Caco-2 (cell line): ENCODE results near the gene PRKAA1. TPM values are rescaled to one million over a fixed set of nuclear protein-coding genes. Genes with fewer than 3 reads are reported as not detected.

Experiments used
- BruUV-seq: library from RNA; stranded (reverse); fragments of 400-500 nt; replicated peaks from 2 replicates; lab custom pipeline; 2021; lab: Mats Ljungman, UMichigan
- CTCF ChIA-PET: fragments of 300-600 bp; sonication (Branson Sonifier 250); formaldehyde crosslinking; loops from one replicate; lab custom pipeline; 2022; ENCODE audit warnings: antibody characterized with exemption; lab: Charles Lee
- POLR2A ChIA-PET: fragments of 300-600 bp; sonication (Branson Sonifier 250); formaldehyde crosslinking; loops from one replicate; lab custom pipeline; 2022; ENCODE audit warnings: antibody characterized with exemption; lab: Charles Lee
- DNase-seq, 2 experiments: peaks; one replicate each; pipeline versions ENCODE4 v3.0.0 to v3.0.0-alpha.2; 2020 to 2022
- H3K27me3 ChIP-seq: replicated peaks from 2 replicates; pipeline ENCODE4 v1.6.0; 2011; ENCODE audit warnings: low read length; ENCODE audit not compliant: control insufficient read depth, insufficient read depth
- H3K36me3 ChIP-seq: 2 replicates; pipeline ENCODE4 v1.5.1; 2011; ENCODE audit warnings: low read length; ENCODE audit not compliant: control insufficient read depth, insufficient read depth
- H3K4me1 ChIP-seq: fragments of 250-450 bp; sonication (Bioruptor Pico); 2 replicates; pipeline ENCODE4 v1.5.1; 2020; ENCODE audit warnings: mild to moderate bottlenecking
- H3K4me3 ChIP-seq: 2 replicates; pipeline ENCODE4 v1.5.1; 2011; ENCODE audit warnings: low read depth, mild to moderate bottlenecking, control low read depth, low read length
- H3K9me3 ChIP-seq: fragments of 250-450 bp; sonication (Bioruptor Pico); 2 replicates; pipeline ENCODE4 v1.5.1; 2020; ENCODE audit warnings: mild to moderate bottlenecking, moderate library complexity
- H3K27ac Mint-ChIP-seq: one replicate; pipeline ENCODE4 v1.8.0; 2022; ENCODE audit warnings: mixed read lengths; ENCODE audit not compliant: unreplicated experiment
- H3K27me3 Mint-ChIP-seq: one replicate; pipeline ENCODE4 v1.8.0; 2022; ENCODE audit warnings: mixed read lengths; ENCODE audit not compliant: insufficient read depth, unreplicated experiment
- H3K36me3 Mint-ChIP-seq: one replicate; pipeline ENCODE4 v1.8.0; 2022; ENCODE audit warnings: mild to moderate bottlenecking, mixed read lengths; ENCODE audit not compliant: insufficient read depth, unreplicated experiment
- H3K4me1 Mint-ChIP-seq: one replicate; pipeline ENCODE4 v1.8.0; 2022; ENCODE audit warnings: low read depth, mixed read lengths; ENCODE audit not compliant: unreplicated experiment
- H3K4me3 Mint-ChIP-seq: one replicate; pipeline ENCODE4 v1.8.0; 2022; ENCODE audit warnings: mild to moderate bottlenecking, moderate library complexity, mixed read lengths; ENCODE audit not compliant: unreplicated experiment
- H3K9me3 Mint-ChIP-seq: one replicate; pipeline ENCODE4 v1.8.0; 2022; ENCODE audit warnings: mixed read lengths; ENCODE audit not compliant: unreplicated experiment
- intact Hi-C: fragments of 100-400 bp; cut with micrococcal nuclease; formaldehyde crosslinking; loops from one replicate; pipeline ENCODE4 v1.10.0; 2022; ENCODE audit not compliant: unreplicated experiment
- total RNA-seq: library from RNA; stranded (reverse); gene quantifications from 2 replicates; pipeline ENCODE4 v1.2.3, GENCODE V29; 2022
- TF ChIP-seq, protein P1 (sequence below), 2 experiments: fragments of 200-600 bp in 1 of 2; IDR thresholded peaks; 1 replicate in 1 of 2; 2 replicates in 1 of 2; pipeline versions ENCODE4 v1.5.1 to v1.8.0; 2011 to 2022; ENCODE audit warnings: antibody characterized with exemption in 1 of 2, control low read depth in 1 of 2, inconsistent platforms in 1 of 2, low read depth in 1 of 2, low read length in 1 of 2, mild to moderate bottlenecking in 1 of 2, moderate library complexity in 1 of 2; ENCODE audit not compliant: insufficient read depth in 1 of 2, severe bottlenecking in 1 of 2, unreplicated experiment in 1 of 2

PRKAA1 gene
- total RNA-seq, 1 experiment from 2014 or later: 64.6 TPM

DNA sequence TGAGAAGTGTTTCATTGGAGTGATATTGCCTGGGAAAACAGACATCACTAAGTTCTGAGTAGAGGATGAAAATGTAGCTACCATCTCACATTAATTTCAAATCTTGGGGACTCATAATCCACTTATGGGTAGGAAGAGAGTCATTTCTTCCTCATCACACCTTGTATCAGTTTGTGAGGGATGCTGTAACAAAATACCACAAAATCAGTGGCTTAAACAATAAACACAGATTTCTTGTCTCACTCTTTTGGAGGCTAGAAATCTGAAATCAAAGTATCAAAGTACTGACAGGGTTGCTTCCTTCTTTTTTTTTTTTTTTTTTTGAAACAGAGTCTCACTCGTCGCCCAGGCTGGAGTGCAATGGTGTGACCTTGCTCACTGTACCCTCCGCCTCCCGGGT, 46.4 kb upstream of the PRKAA1 start:
- H3K9me3 Mint-ChIP-seq: no peaks in the 10 kb centered on the region
- no peaks in the 10 kb centered on the region for H3K36me3 Mint-ChIP-seq
- Histone ChIP-seq H3K27me3 (no peaks in the 10 kb centered on the region), H3K4me1 (peaks cover 3% of the 10 kb centered on the region; the same call in 1 of the 2 replicates), H3K4me3 (no peak overlapping the region), H3K9me3 (no peaks in the 10 kb centered on the region), H3K36me3 (no peaks in the 10 kb centered on the region)
- no peak overlapping the region for H3K4me3 Mint-ChIP-seq
- H3K27me3 Mint-ChIP-seq: peaks cover 2% of the 10 kb centered on the region
- POLR2A ChIA-PET: no interaction called here
- no peak for DNase-seq
- no peak overlapping the region for H3K27ac Mint-ChIP-seq
- TF ChIP-seq, protein P1, sequence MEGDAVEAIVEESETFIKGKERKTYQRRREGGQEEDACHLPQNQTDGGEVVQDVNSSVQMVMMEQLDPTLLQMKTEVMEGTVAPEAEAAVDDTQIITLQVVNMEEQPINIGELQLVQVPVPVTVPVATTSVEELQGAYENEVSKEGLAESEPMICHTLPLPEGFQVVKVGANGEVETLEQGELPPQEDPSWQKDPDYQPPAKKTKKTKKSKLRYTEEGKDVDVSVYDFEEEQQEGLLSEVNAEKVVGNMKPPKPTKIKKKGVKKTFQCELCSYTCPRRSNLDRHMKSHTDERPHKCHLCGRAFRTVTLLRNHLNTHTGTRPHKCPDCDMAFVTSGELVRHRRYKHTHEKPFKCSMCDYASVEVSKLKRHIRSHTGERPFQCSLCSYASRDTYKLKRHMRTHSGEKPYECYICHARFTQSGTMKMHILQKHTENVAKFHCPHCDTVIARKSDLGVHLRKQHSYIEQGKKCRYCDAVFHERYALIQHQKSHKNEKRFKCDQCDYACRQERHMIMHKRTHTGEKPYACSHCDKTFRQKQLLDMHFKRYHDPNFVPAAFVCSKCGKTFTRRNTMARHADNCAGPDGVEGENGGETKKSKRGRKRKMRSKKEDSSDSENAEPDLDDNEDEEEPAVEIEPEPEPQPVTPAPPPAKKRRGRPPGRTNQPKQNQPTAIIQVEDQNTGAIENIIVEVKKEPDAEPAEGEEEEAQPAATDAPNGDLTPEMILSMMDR (IDR thresholded peaks at IDR 0.05; ENCODE audit: insufficient read depth in 1 of 2, low read depth in 1 of 2, low read length in 1 of 2, severe bottlenecking in 1 of 2, unreplicated experiment in 1 of 2): no peak
- intact Hi-C loops: no loop called here
- peaks cover 13% of the 10 kb centered on the region for H3K4me1 Mint-ChIP-seq
- CTCF ChIA-PET: no interaction called here
- BruUV-seq: no TSS peak

DNA sequence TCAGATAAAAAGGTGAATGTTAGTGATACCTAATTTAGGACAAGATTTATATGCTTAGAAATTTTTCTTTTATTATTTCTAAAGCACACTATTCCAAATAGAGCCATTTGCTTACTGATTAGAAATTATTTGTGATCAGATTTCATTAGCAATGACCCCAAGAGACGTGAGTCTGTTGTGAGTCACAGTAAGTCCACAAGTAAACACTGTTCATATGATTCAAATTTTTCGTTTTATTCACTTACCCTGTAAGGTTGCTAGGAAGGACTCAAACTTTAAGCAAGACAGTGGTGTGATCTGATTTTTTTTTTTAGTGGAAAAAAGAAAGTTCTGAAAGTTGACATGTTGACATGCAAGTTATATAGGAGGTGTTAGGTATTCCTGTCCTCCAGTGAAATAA, 44.2 kb upstream of the PRKAA1 start:
- intact Hi-C loops: no loop called here
- BruUV-seq: no TSS peak

DNA sequence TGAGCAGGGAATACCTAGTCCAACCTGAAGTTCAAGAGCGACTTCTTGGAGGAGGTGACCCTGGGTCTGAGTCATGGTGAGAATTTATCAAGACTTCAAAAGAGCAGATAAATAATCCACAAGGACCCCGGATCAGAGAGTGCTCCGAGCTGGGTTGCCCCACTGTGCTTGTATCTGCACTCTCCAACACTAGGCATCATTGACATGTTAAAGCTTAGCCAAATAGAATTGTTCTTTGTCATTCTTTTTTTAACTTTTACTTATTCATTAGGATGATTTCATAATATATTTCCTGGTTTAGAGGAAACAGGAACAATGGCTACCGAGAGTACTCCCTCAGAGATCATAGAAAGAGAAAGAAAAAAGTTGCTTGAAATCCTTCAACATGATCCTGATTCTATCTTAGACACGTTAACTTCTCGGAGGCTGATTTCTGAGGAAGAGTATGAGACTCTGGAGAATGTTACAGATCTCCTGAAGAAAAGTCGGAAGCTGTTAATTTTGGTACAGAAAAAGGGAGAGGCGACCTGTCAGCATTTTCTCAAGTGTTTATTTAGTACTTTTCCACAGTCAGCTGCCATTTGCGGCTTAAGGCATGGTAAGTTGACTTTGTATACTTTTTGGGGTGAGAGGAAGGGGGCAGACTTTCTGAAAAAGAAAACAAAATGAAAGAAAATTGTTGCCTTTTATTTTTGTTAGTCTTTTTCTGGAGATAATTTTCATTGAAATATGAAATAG, 43.1 kb upstream of the PRKAA1 start, which contains the start of gene CARD6:
Gene CARD6, plus strand, starts transcription at position 300 of the 738 bp plus-strand sequence. Its CDS starts 16 bp downstream, at position 316.
- peaks cover 3% of the 10 kb centered on the region; the same call in 1 of the 2 replicates for H3K4me1 ChIP-seq
- no peaks in the 10 kb centered on the region for H3K27me3 ChIP-seq
- H3K9me3 Mint-ChIP-seq: no peaks in the 10 kb centered on the region
- H3K27me3 Mint-ChIP-seq: peaks cover 2% of the 10 kb centered on the region
- H3K4me3 Mint-ChIP-seq: peak within 1 kb of the TSS; percentile 69
- peak within 1 kb of the TSS; percentile 21 for H3K4me3 ChIP-seq
- ChIA-PET CTCF (interaction anchor here (0.6 kb wide), 1 partner anchor 35 kb away, joined by 3 read pairs; no protein-coding TSS in a partner anchor), POLR2A (no interaction called here)
- BruUV-seq: no TSS peak
- peak within 1 kb of the TSS; percentile 4 for H3K27ac Mint-ChIP-seq
- TF ChIP-seq, protein P1 (IDR thresholded peaks at IDR 0.05; ENCODE audit: insufficient read depth in 1 of 2, low read depth in 1 of 2, low read length in 1 of 2, severe bottlenecking in 1 of 2, unreplicated experiment in 1 of 2): no peak
- no peak for DNase-seq
- no peaks in the 10 kb centered on the region for H3K36me3 Mint-ChIP-seq
- no peaks in the 10 kb centered on the region for H3K36me3 ChIP-seq
- H3K9me3 ChIP-seq: no peaks in the 10 kb centered on the region
- peaks cover 13% of the 10 kb centered on the region for H3K4me1 Mint-ChIP-seq
- intact Hi-C loops: no loop called here

More for the DNA sequence above, 44.2 kb upstream of the PRKAA1 start:
- ChIA-PET CTCF (no interaction called here), POLR2A (no interaction called here)
- no peak overlapping the region for H3K4me3 Mint-ChIP-seq
- Histone ChIP-seq H3K27me3 (no peaks in the 10 kb centered on the region), H3K36me3 (no peaks in the 10 kb centered on the region), H3K9me3 (no peaks in the 10 kb centered on the region), H3K4me3 (no peak overlapping the region), H3K4me1 (peaks cover 3% of the 10 kb centered on the region; the same call in 1 of the 2 replicates)
- H3K9me3 Mint-ChIP-seq: no peaks in the 10 kb centered on the region
- peaks cover 2% of the 10 kb centered on the region for H3K27me3 Mint-ChIP-seq
- peaks cover 13% of the 10 kb centered on the region for H3K4me1 Mint-ChIP-seq
- DNase-seq: no peak
- TF ChIP-seq, protein P1 (IDR thresholded peaks at IDR 0.05; ENCODE audit: insufficient read depth in 1 of 2, low read depth in 1 of 2, low read length in 1 of 2, severe bottlenecking in 1 of 2, unreplicated experiment in 1 of 2): no peak
- H3K27ac Mint-ChIP-seq: no peak overlapping the region
- H3K36me3 Mint-ChIP-seq: no peaks in the 10 kb centered on the region
